ENCODE results near the gene ASAP3.

Gene ASAP3

DNA sequence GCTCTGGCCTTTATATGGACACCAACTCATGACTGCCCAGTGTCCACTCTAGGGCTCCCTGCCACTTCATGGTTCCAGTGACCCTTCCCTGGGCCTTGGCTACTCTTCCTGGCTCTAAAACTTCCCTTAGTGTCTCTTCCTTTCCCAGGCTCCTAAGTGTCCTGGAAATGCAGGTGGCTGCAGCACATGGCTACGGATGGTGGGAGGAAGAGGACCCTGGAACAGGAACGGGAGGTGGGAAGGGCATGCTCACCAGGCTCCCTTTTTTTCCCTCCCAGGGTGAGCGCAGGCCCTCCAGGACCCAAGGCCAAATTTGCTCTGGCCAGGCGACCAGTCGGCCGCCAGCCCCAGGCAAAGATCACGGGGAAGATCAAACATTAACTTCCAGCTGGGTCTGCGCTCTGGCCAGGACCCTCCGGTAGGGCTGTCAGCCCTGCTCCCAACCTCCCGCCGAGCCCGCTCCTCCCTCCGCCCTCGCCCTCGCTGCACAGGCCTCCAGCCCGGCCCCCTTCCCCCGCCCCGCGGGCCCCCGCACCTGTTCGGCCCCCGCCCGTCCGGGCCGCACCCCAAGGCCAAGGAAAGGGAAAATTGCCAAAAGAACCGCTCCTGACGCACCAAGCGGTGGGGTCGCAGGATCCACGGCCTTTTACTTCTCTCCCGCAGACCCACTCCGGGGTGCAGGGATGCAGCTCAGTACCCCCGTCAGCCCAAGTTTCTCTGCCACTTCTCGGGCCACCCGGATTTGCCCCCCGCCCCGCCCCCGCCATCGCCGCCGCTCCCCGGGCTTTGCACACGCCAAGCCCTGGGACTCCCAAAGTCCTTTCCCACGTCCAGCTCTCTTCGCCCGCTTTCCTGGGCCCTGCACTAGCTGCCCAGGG, 60.3 kb downstream of the ASAP3 start:
- no peak for DNase-seq (ENCODE audit: low read depth in 2 of 2)

DNA sequence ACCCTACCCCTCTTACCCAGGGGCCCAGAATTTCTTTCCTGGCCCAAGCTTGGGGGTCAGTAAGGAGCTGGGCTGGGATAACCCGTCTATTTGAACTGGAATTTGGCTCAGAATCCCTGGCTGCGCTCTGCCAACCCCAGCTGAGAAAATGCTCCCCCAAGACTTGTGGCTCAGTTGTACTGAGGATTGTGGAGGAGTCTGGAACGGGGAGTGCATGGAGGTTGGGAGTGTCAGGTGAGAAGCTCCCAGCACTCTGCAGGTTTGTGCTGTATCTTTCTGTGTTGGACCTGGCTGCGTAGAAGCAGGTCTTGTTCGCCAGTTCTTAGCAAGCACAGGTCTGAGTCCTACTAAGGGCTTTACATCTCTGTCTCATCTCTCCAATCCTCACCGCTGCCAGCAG, 61.0 kb downstream of the ASAP3 start:
- no peak for DNase-seq (ENCODE audit: low read depth in 2 of 2)

GRCh38 chr1:23422241-23422877, 61.6 kb downstream of the ASAP3 start:
- DNase-seq (ENCODE audit: low read depth in 2 of 2) = peak in 1 of 2 experiments; percentile 28

- no peak for DNase-seq (ENCODE audit: low read depth in 2 of 2)
These were observed 62.2 kb downstream of the ASAP3 start for GRCh38 chr1:23421753-23422240.

- no peak for DNase-seq (ENCODE audit: low read depth in 2 of 2)
These were observed 62.6 kb downstream of the ASAP3 start for GRCh38 chr1:23421343-23421742.

DNA sequence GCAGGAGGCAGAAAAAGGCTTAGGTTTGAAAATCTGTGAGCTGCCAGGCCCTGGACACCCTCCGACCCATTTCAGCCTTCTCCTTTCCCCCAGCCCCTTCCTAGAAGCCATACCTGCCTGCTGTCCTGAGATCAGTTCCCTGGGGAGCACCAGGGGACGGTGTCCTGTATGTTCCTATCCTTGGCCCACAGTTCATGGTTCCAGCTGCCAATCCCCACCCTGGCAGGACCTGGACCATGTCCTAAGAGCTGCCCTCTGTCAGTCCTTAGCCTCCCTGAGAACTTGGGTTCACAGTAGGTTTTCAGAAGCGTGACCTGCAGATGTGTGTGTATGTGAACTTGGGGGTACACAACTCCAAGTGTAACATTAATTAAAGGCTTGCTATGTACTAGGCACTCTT, 63.2 kb downstream of the ASAP3 start:
- DNase-seq (ENCODE audit: low read depth in 2 of 2) = no peak

DNA sequence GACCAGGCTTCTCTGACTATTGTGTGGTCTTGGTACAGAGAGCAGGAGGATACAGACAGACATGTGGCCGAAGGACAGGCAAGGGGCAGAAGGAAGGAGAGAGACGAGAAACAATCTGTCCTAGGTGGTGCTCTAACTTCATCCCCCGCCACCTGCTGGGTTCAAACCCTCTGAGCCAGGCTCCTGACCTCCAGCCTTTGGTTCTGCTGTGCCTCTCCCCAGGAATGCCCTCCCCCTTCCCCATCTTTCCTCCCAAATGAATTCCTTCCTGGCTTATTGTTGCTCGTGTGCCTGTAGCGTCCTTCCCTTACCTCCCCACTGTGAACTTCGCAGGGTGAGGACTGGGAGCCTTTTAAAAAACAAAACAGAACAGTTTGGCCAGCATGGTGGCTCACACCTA, 64.8 kb downstream of the ASAP3 start:
- DNase-seq (ENCODE audit: low read depth in 2 of 2) = no peak

GRCh38 chr1:23417570-23417969, 66.4 kb downstream of the ASAP3 start:
- DNase-seq (ENCODE audit: low read depth in 2 of 2) = no peak

GRCh38 chr1:23416964-23417363, 67.0 kb downstream of the ASAP3 start:
- DNase-seq (ENCODE audit: low read depth in 2 of 2) = no peak

- DNase-seq (ENCODE audit: low read depth in 2 of 2) = no peak
These were observed 75.1 kb downstream of the ASAP3 start for GRCh38 chr1:23408797-23409290.

DNA sequence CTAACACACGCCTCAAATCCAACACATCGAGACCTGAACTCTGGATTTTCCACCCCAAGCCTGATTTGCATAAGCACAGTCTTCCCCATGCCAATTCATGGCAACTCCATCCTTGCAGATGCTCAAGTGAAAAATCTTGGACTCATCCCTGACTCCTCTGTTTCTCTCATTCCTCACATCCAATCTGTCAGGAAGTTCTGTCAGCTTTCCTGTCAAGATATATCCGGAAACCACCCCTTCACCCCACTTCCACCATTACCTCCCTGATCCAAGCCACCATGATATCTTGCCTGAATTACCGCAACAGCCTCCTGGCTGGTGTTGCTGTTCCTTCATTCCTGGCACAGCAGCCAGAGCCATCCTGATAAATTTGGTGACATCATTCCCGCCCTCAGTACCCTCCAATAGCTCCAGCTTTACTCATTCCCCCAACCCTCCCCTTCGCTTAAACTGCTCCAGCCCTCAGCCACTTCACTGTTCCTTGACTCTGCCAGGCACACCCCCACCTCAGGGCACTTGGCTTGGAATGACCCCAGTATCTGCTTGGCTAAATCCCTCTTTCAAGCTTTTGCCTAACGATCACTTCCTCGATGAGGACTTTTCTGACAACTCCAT, 76.9 kb downstream of the ASAP3 start:
- no peak for DNase-seq (ENCODE audit: low read depth in 2 of 2)

DNA sequence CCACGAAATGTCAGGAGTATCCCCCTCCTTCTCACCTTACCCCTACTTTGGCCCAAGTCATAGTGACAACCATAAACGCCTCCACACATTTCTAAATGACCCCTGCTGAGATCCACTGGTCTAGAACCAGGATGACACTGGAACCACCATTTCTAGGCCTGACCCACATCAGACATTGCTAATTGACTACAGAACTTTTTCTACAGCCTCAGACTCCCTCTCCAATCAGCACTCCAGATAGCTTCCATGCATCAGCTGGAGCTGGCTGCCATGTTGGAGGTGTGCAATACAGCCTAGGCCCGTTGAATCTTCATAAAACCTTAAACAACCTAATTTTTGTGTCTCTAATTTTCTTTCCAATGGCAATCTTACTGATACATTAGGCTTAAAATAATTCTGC, 78.0 kb downstream of the ASAP3 start:
- no peak for DNase-seq (ENCODE audit: low read depth in 2 of 2)

DNA sequence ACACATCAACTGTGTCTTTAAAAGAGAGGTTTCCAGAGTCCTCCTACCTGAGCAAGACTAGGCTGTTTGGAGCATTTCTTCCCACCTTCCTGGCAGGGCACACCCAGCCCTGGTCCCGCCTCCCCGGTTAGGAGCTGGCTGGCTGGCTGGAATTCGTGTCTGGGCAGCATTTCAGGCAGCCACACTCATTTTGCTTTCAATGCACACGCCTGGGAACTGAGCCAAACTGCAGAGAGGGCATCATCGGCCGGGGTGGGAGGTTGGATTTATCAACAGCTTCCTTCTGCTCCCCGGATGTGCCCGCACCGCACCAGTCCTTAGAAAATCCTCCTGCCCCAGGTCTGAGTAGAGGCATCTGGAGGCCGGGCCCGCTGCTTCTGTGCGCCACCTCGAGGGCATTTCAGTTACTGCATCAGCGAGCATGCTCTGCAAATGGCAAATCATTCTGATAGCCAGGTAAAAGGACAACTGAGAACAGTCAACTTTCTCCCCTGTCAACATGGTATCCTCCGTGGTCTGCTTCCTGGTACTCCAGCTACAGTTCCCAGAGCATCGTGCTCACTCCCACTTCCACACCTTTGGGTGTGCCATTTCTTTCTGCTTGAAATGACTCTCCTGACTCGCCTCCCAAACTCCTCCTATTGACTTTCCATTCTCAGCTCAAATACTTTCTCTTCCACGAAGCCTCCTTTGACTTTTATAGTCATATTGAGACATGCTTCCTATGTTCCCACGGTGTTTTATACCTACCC, 80.1 kb downstream of the ASAP3 start:
- peak; percentile 73 to 89 for DNase-seq (ENCODE audit: low read depth in 2 of 2)

GRCh38 chr1:23403355-23403734, 80.6 kb downstream of the ASAP3 start:
- DNase-seq (ENCODE audit: low read depth in 2 of 2) = no peak

DNA sequence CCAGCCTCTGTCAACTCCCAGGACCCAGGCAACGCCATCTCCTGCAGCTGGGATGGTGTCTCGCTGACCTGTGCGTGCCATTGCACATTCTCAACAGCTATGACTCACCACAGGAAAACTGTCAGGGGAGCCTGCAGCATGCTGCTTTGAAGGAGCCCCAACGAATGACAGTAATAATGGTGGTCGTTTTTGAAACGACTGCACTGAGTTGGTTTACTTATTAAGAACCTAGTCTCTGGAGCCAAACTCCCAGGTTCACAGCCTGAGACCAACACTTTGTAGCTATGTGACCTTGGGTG, 81.0 kb downstream of the ASAP3 start:
- no peak for DNase-seq (ENCODE audit: low read depth in 2 of 2)

DNA sequence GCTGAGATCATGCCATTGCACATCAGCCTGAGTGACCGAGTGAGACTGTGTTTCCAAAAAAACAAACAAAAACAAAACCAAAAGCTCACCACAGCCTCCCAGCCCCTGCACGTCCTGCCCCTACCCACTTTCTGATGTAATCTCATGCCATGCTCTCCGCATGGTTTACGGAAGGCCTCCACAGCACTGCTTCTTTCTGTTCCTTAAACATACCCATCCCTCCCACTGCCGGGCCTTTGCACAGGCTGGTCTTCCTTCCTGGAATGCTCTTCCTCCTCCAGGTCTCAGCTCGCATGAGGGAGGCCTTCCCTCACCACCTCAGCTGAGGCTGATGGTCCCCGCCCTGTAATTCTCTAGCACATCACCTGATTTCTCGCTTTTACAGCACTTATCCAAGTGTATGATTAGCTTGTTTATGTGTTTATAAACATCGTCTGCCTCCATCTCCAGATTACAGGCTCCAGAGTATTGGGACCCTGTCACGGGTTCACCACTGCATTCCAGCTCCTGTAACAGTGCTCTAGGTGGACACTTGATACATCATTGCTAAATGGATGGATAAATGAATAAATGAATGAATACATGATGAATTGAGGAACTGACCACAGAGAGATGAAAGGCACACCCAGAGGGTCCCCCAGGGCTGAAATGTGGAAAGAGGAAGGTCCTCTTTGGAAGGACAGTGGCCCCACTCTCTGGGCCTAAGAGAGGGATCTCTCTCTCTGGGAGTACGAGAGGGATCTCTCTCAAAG, 81.5 kb downstream of the ASAP3 start:
- DNase-seq (ENCODE audit: low read depth in 2 of 2) = no peak

DNA sequence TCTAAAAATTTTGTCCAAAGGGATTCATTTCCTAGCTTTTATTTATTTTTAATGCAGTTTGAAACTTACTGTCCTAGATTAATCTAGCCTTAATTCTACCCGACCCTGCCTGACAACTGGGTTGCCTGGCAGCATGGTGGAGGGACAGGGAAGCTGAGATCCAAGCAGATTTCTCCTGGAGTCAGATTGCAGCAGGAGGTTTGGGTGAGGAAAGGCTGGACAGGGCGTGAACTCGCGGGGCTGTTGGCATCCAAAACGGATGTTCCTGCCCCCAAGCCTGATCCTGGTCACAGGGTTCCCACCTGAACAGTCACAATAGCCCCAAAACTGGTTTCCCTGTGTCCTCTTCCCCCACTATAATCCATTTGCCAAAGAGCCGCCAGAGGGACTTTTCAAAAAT, 82.7 kb downstream of the ASAP3 start:
- DNase-seq (ENCODE audit: low read depth in 2 of 2) = no peak

DNA sequence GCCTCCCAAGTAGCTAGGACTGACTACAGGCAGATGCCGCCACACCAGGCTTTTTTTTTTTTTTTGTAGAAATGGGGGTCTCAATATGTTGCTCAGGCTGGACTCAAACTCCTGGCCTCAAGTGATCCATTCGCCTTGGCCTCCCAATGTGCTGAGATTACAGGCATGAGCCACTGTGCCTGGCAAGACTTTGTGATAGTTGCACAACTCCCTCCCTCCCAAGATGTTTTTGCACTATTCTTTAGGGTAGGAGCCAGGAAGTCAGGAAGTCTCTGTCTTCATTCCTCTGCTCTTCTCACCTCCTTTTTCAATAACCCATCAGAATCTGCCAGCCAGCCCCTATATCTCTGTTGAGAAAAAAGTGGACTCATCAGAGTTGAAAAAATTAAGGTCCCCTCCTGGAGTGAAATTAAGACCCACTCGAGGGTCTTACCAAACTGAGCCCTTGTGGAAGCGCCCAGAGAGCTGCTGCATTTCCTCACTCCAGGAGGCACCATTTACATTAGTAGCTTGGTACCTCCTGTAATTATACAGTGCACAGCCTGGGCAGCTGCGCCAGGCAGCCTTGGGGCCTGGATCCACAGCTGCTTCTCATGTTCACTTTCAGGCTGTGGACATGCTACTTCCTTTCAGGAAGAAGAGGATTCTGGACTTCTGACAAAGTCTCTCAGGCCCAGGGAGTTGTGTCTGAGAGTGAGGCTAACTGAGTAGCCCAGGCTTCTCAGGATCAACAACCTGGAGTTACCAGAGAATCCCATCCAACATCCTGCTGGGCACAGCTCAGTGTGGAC, 83.5 kb downstream of the ASAP3 start:
- DNase-seq (ENCODE audit: low read depth in 2 of 2) = no peak

DNA sequence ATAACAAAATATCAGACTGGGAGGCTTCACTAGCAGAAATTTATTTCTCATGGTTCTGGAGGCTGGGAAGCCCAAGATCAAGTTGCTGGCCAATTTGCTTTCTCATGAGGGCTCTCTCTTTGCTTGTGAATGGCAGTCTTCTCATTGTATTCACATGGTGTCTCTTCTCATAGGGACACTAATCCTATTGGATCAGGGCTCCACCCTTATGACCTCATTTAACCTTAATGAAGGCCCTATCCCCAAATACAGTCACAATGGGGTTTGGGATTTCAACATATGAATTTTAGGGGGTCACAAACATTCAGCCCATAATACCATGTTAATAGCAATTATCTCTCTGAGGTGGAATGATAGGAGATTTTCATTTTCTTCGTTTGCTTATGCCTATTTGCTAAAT, 84.8 kb downstream of the ASAP3 start:
- no peak for DNase-seq (ENCODE audit: low read depth in 2 of 2)

DNA sequence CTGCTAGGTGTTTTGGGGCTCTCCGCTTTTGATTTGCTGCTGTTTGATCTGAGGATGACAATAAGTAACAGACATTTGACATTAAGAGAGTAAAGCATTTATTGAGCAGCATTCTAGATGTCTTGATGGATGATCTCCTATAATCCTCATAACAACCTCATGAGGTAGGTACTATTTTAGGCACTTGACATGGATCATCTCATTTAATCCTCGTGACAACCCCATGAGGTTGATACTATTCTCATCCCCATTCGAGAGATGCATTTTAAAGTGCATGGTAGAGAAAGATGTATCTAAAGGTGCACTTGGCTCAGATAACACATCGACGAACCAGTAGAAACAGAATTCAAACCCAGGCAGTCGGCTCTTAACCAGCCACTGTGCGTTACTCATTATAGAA, 86.1 kb downstream of the ASAP3 start:
- no peak for DNase-seq (ENCODE audit: low read depth in 2 of 2)

GRCh38 chr1:23396380-23396779, 87.6 kb downstream of the ASAP3 start:
- DNase-seq (ENCODE audit: low read depth in 2 of 2) = no peak
